Activated CD4-positive, alpha-beta T cell treated with anti-CD3 and anti-CD28 coated beads, Interleukin-2, amount 10 ng/mL, durations not matched to agents 7 days and 5 days (primary cell): Measurements from ENCODE around the gene FAM209B. TPM values are rescaled to one million over a fixed set of nuclear protein-coding genes. Genes with fewer than 3 reads are reported as not detected.
A peak's percentile ranks its signal among the peaks of the same experiment; 100 is the strongest.
"Not testable (repeated sequence)": the region's sequence is repeated elsewhere in the genome, so short reads cannot be mapped to it uniquely, and the experiment has no call there.

Experiments used
- CTCF ChIA-PET: fragments of 350-600 bp; sonication (Branson Sonifier 250); formaldehyde crosslinking; loops from one replicate; lab custom pipeline; 2021; ENCODE audit warnings: antibody characterized with exemption; lab: Charles Lee
- POLR2A ChIA-PET: fragments of 350-600 bp; sonication (Branson Sonifier 250); formaldehyde crosslinking; loops from one replicate; lab custom pipeline; 2021; ENCODE audit warnings: antibody characterized with exemption; lab: Charles Lee
- DNase-seq: peaks from one replicate; pipeline ENCODE4 v3.0.0-alpha.2; 2020
- H3K27ac Mint-ChIP-seq: one replicate; pipeline ENCODE4 v1.8.0; 2021; ENCODE audit warnings: mild to moderate bottlenecking, moderate library complexity, mixed read lengths
- H3K27me3 Mint-ChIP-seq: one replicate; pipeline ENCODE4 v1.8.0; 2021; ENCODE audit warnings: mixed read lengths
- H3K36me3 Mint-ChIP-seq: one replicate; pipeline ENCODE4 v1.8.0; 2021; ENCODE audit warnings: low read depth, mixed read lengths
- H3K4me1 Mint-ChIP-seq: one replicate; pipeline ENCODE4 v1.8.0; 2021; ENCODE audit warnings: mixed read lengths
- H3K4me3 Mint-ChIP-seq: one replicate; pipeline ENCODE4 v1.8.0; 2021; ENCODE audit warnings: mild to moderate bottlenecking, moderate library complexity, mixed read lengths
- H3K9me3 Mint-ChIP-seq: one replicate; pipeline ENCODE4 v1.8.0; 2021; ENCODE audit warnings: mixed read lengths
- total RNA-seq, 2 experiments: library from RNA; stranded (reverse); gene quantifications; one replicate each; pipeline ENCODE4 v1.2.3, GENCODE V29; 2021

Gene FAM209B
- 1 to 10 TPM in 1 of 2 experiments, under 1 TPM in 1; 0.89 to 1.9 TPM for total RNA-seq

GRCh38 chr20:56532946-56533345 lies at the start of gene FAM209B:
FAM209B (plus strand) TSS chr20:56533246; CDS start chr20:56533342, 96 bp downstream.
- POLR2A ChIA-PET, H3K4me1 Mint-ChIP-seq, CTCF ChIA-PET, H3K27me3 Mint-ChIP-seq, H3K36me3 Mint-ChIP-seq, H3K4me3 Mint-ChIP-seq, DNase-seq, H3K9me3 Mint-ChIP-seq: not testable (repeated sequence)
- H3K27ac Mint-ChIP-seq = peak within 1 kb of the TSS; percentile 25

GRCh38 chr20:56483970-56484369 lies 49.1 kb upstream of the FAM209B start:
- Mint-ChIP-seq H3K4me1 (peaks cover 34% of the 10 kb centered on the region), H3K4me3 (peak overlapping the region; percentile 64), H3K27ac (peak overlapping the region; percentile 87), H3K9me3 (no peaks in the 10 kb centered on the region), H3K36me3 (peaks cover 69% of the 10 kb centered on the region), H3K27me3 (no peaks in the 10 kb centered on the region)
- ChIA-PET CTCF (no interaction called here), POLR2A (no interaction called here)
- peak; percentile 30 for DNase-seq

GRCh38 chr20:56487216-56487615 lies 45.8 kb upstream of the FAM209B start:
- CTCF ChIA-PET = no interaction called here
- Mint-ChIP-seq H3K27ac (no peak overlapping the region), H3K36me3 (peaks cover 62% of the 10 kb centered on the region), H3K27me3 (no peaks in the 10 kb centered on the region), H3K4me1 (peaks cover 32% of the 10 kb centered on the region), H3K9me3 (no peaks in the 10 kb centered on the region), H3K4me3 (no peak overlapping the region)
- no peak for DNase-seq
- POLR2A ChIA-PET = no interaction called here

- H3K27ac Mint-ChIP-seq = no peak overlapping the region
- H3K9me3 Mint-ChIP-seq = no peaks in the 10 kb centered on the region
- ChIA-PET POLR2A (no interaction called here), CTCF (interaction anchor here (0.7 kb wide), 1 partner anchor 949 kb away, joined by 7 read pairs; no protein-coding TSS in a partner anchor)
- no peak for DNase-seq
- peaks cover 54% of the 10 kb centered on the region for H3K36me3 Mint-ChIP-seq
- H3K4me1 Mint-ChIP-seq = peaks cover 20% of the 10 kb centered on the region
- H3K27me3 Mint-ChIP-seq = no peaks in the 10 kb centered on the region
- no peak overlapping the region for H3K4me3 Mint-ChIP-seq
Observed at GRCh38 chr20:56488566-56488965, 44.5 kb upstream of the FAM209B start.

- no peaks in the 10 kb centered on the region for H3K27me3 Mint-ChIP-seq
- ChIA-PET CTCF (no interaction called here), POLR2A (no interaction called here)
- DNase-seq = no peak
- H3K27ac Mint-ChIP-seq = no peak overlapping the region
- peaks cover 15% of the 10 kb centered on the region for H3K4me1 Mint-ChIP-seq
- no peak overlapping the region for H3K4me3 Mint-ChIP-seq
- peaks cover 3% of the 10 kb centered on the region for H3K9me3 Mint-ChIP-seq
- H3K36me3 Mint-ChIP-seq = peaks cover 22% of the 10 kb centered on the region
Observed at GRCh38 chr20:56501116-56501515, 31.9 kb upstream of the FAM209B start.

- POLR2A ChIA-PET = no interaction called here
- CTCF ChIA-PET = no interaction called here
Observed at GRCh38 chr20:56503916-56504315, 29.1 kb upstream of the FAM209B start.

GRCh38 chr20:56504373-56505005 lies 28.6 kb upstream of the FAM209B start:
- Mint-ChIP-seq H3K27ac (no peak overlapping the region), H3K27me3 (no peaks in the 10 kb centered on the region), H3K36me3 (peaks cover 10% of the 10 kb centered on the region), H3K4me1 (peaks cover 16% of the 10 kb centered on the region), H3K4me3 (no peak overlapping the region), H3K9me3 (no peaks in the 10 kb centered on the region)
- POLR2A ChIA-PET = no interaction called here
- peak; percentile 26 for DNase-seq
- CTCF ChIA-PET = no interaction called here

More at GRCh38 chr20:56503916-56504315, 29.1 kb upstream of the FAM209B start:
- Mint-ChIP-seq H3K4me1 (peaks cover 16% of the 10 kb centered on the region), H3K4me3 (no peak overlapping the region), H3K27me3 (no peaks in the 10 kb centered on the region), H3K36me3 (peaks cover 7% of the 10 kb centered on the region), H3K27ac (no peak overlapping the region), H3K9me3 (no peaks in the 10 kb centered on the region)
- no peak for DNase-seq

GRCh38 chr20:56506103-56506502 lies 26.9 kb upstream of the FAM209B start:
- H3K9me3 Mint-ChIP-seq = no peaks in the 10 kb centered on the region
- no peak for DNase-seq
- ChIA-PET CTCF (interaction anchor here (1.0 kb wide), 1 partner anchor 111 kb away, joined by 3 read pairs; no protein-coding TSS in a partner anchor), POLR2A (no interaction called here)
- no peak overlapping the region for H3K27ac Mint-ChIP-seq
- no peaks in the 10 kb centered on the region for H3K27me3 Mint-ChIP-seq
- peaks cover 10% of the 10 kb centered on the region for H3K36me3 Mint-ChIP-seq
- no peak overlapping the region for H3K4me3 Mint-ChIP-seq
- peaks cover 19% of the 10 kb centered on the region for H3K4me1 Mint-ChIP-seq

- Mint-ChIP-seq H3K27me3 (no peaks in the 10 kb centered on the region), H3K9me3 (no peaks in the 10 kb centered on the region), H3K36me3 (peaks cover 11% of the 10 kb centered on the region), H3K4me3 (no peak overlapping the region), H3K27ac (no peak overlapping the region), H3K4me1 (peaks cover 2% of the 10 kb centered on the region)
- DNase-seq = no peak
- CTCF ChIA-PET = no interaction called here
- POLR2A ChIA-PET = no interaction called here
Observed at GRCh38 chr20:56511926-56512325, 21.1 kb upstream of the FAM209B start.

GRCh38 chr20:56513161-56514150 lies 19.6 kb upstream of the FAM209B start:
- Mint-ChIP-seq H3K9me3 (no peaks in the 10 kb centered on the region), H3K4me1 (peaks cover 2% of the 10 kb centered on the region), H3K27ac (no peak overlapping the region), H3K4me3 (no peak overlapping the region), H3K27me3 (no peaks in the 10 kb centered on the region), H3K36me3 (peaks cover 21% of the 10 kb centered on the region)
- ChIA-PET POLR2A (no interaction called here), CTCF (interaction anchor here (0.9 to 1.1 kb wide), 2 partner anchors 9 to 116 kb away, joined by 3 to 4 read pairs; no protein-coding TSS in a partner anchor)
- DNase-seq = no peak

GRCh38 chr20:56516631-56517030 lies 16.4 kb upstream of the FAM209B start:
- peaks cover 4% of the 10 kb centered on the region for H3K4me1 Mint-ChIP-seq
- H3K9me3 Mint-ChIP-seq = peaks cover 14% of the 10 kb centered on the region
- no peaks in the 10 kb centered on the region for H3K27me3 Mint-ChIP-seq
- CTCF ChIA-PET = interaction anchor here (1.3 kb wide), 1 partner anchor 13 kb away, joined by 6 read pairs; no protein-coding TSS in a partner anchor
- no peak for DNase-seq
- H3K27ac Mint-ChIP-seq = no peak overlapping the region
- H3K4me3 Mint-ChIP-seq = no peak overlapping the region
- H3K36me3 Mint-ChIP-seq = peaks cover 46% of the 10 kb centered on the region
- POLR2A ChIA-PET = no interaction called here

- no peak overlapping the region for H3K27ac Mint-ChIP-seq
- H3K36me3 Mint-ChIP-seq = peaks cover 51% of the 10 kb centered on the region
- H3K27me3 Mint-ChIP-seq = no peaks in the 10 kb centered on the region
- CTCF ChIA-PET = no interaction called here
- POLR2A ChIA-PET = no interaction called here
- H3K9me3 Mint-ChIP-seq = peaks cover 14% of the 10 kb centered on the region
- H3K4me1 Mint-ChIP-seq = peaks cover 4% of the 10 kb centered on the region
- no peak overlapping the region for H3K4me3 Mint-ChIP-seq
- no peak for DNase-seq
Observed at GRCh38 chr20:56517211-56517610, 15.8 kb upstream of the FAM209B start.

- ChIA-PET CTCF (no interaction called here), POLR2A (no interaction called here)
- Mint-ChIP-seq H3K36me3 (peaks cover 53% of the 10 kb centered on the region), H3K4me3 (no peak overlapping the region), H3K4me1 (peaks cover 9% of the 10 kb centered on the region), H3K27me3 (no peaks in the 10 kb centered on the region), H3K27ac (no peak overlapping the region), H3K9me3 (peaks cover 14% of the 10 kb centered on the region)
- no peak for DNase-seq
Observed at GRCh38 chr20:56517641-56518040, 15.4 kb upstream of the FAM209B start.
